Naive B cell (primary cell): Measurements from ENCODE around the gene RSPH1. TPM values are rescaled to one million over a fixed set of nuclear protein-coding genes. Genes with fewer than 3 reads are reported as not detected.

Experiments
- ATAC-seq, 2 donors: fragments of 150-1000 bp; cut with Tn5 transposase; 2 replicates each; pipeline ENCODE4 v1.10.0; 2021; ENCODE audit warnings: low read depth in 2 of 2, mild to moderate bottlenecking in 2 of 2, moderate library complexity in 2 of 2
- DNase-seq: peaks from one replicate; pipeline ENCODE4 v3.0.0; 2022
- H3K27ac Mint-ChIP-seq, 6 donors: one replicate each; pipeline ENCODE4 v1.8.0; 2020 to 2022; ENCODE audit warnings: mild to moderate bottlenecking in 6 of 6, mixed read lengths in 6 of 6, moderate library complexity in 5 of 6, inconsistent platforms in 2 of 6
- H3K27me3 Mint-ChIP-seq, 3 donors: one replicate each; pipeline ENCODE4 v1.8.0; 2021 to 2022; ENCODE audit warnings: mixed read lengths in 3 of 3, mild to moderate bottlenecking in 1 of 3
- H3K36me3 Mint-ChIP-seq, 2 donors: one replicate each; pipeline ENCODE4 v1.8.0; 2020 to 2022; ENCODE audit warnings: mixed read lengths in 2 of 2, inconsistent platforms in 1 of 2, mild to moderate bottlenecking in 1 of 2
- H3K4me1 Mint-ChIP-seq, 3 donors: one replicate each; pipeline ENCODE4 v1.8.0; 2020 to 2022; ENCODE audit warnings: mixed read lengths in 3 of 3, inconsistent platforms in 1 of 3, mild to moderate bottlenecking in 1 of 3, moderate library complexity in 1 of 3
- H3K4me3 Mint-ChIP-seq, 8 donors: one replicate each; pipeline ENCODE4 v1.8.0; 2020 to 2022; ENCODE audit warnings: mild to moderate bottlenecking in 8 of 8, mixed read lengths in 8 of 8, moderate library complexity in 8 of 8, inconsistent platforms in 2 of 8
- H3K9me3 Mint-ChIP-seq, 7 donors: one replicate each; pipeline ENCODE4 v1.8.0; 2020 to 2022; ENCODE audit warnings: mixed read lengths in 7 of 7, mild to moderate bottlenecking in 5 of 7, inconsistent platforms in 2 of 7, moderate library complexity in 1 of 7
- polyA plus RNA-seq, 6 donors: library from polyadenylated mRNA; unstranded; fragments of 300-500 nt; fragmentation: Illumina TruSeq; gene quantifications; one replicate each; pipeline ENCODE4 v1.2.3, GENCODE V29; 2021; ENCODE audit warnings: low read depth in 6 of 6

RSPH1 gene
- polyA plus RNA-seq, 6 donors from 2014 or later: not detected

- no peak for ATAC-seq
- H3K4me1 Mint-ChIP-seq: peaks cover 14 to 18% (median 14%) of the 10 kb centered on the region in 3 donors
- DNase-seq: no peak
- peaks cover 0 to 33% (median 18%) of the 10 kb centered on the region in 3 donors for H3K27me3 Mint-ChIP-seq
- no peak overlapping the region for H3K4me3 Mint-ChIP-seq
- H3K36me3 Mint-ChIP-seq: no peaks in the 10 kb centered on the region
- peak overlapping the region in 2 of 6 donors; percentile 52 to 81 for H3K27ac Mint-ChIP-seq
- H3K9me3 Mint-ChIP-seq: no peaks in the 10 kb centered on the region
These were observed 48.3 kb downstream of the RSPH1 start for GRCh38 chr21:42447732-42448131.

GRCh38 chr21:42447182-42447581 is 48.8 kb downstream of the RSPH1 start:
- no peaks in the 10 kb centered on the region for H3K36me3 Mint-ChIP-seq
- peaks cover 14 to 18% (median 14%) of the 10 kb centered on the region in 3 donors for H3K4me1 Mint-ChIP-seq
- ATAC-seq (no peak), DNase-seq (no peak)
- H3K4me3 Mint-ChIP-seq: no peak overlapping the region
- H3K9me3 Mint-ChIP-seq: no peaks in the 10 kb centered on the region
- H3K27me3 Mint-ChIP-seq: peaks cover 0 to 35% (median 23%) of the 10 kb centered on the region in 3 donors
- no peak overlapping the region for H3K27ac Mint-ChIP-seq

DNA sequence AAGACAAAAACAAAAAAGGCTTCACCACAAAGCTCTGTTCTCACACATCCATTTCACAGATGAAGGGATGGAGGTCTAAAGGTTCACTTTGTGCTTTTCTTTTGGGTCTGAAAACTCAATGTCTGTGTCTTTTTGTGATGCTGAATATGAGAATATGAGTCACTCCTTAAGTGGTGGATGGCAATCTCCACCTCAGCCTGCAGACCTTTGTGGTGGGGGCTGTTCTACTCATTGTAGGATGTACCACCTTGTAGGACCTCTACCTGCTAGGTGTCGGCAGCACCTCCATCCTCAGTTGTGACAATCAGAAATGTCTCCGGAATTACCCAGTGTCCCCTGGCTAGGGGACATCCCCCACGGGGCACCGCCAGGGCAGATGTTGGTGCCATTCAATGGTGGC is 49.5 kb downstream of the RSPH1 start:
- no peak overlapping the region for H3K27ac Mint-ChIP-seq
- no peaks in the 10 kb centered on the region for H3K36me3 Mint-ChIP-seq

GRCh38 chr21:42445311-42445710 is 50.7 kb downstream of the RSPH1 start:
- peaks cover 0 to 45% (median 24%) of the 10 kb centered on the region in 3 donors for H3K27me3 Mint-ChIP-seq
- no peak for DNase-seq
- H3K9me3 Mint-ChIP-seq: no peaks in the 10 kb centered on the region
- H3K27ac Mint-ChIP-seq: no peak overlapping the region
- H3K36me3 Mint-ChIP-seq: no peaks in the 10 kb centered on the region
- H3K4me1 Mint-ChIP-seq: peaks cover 14 to 18% (median 14%) of the 10 kb centered on the region in 3 donors
- H3K4me3 Mint-ChIP-seq: no peak overlapping the region
- ATAC-seq: no peak

More for the DNA sequence above, 49.5 kb downstream of the RSPH1 start:
- H3K27me3 Mint-ChIP-seq: peaks cover 0 to 37% (median 24%) of the 10 kb centered on the region in 3 donors
- no peak overlapping the region for H3K4me3 Mint-ChIP-seq
- H3K9me3 Mint-ChIP-seq: no peaks in the 10 kb centered on the region
- no peak for DNase-seq
- H3K4me1 Mint-ChIP-seq: peaks cover 14 to 18% (median 14%) of the 10 kb centered on the region in 3 donors
- no peak for ATAC-seq

DNA sequence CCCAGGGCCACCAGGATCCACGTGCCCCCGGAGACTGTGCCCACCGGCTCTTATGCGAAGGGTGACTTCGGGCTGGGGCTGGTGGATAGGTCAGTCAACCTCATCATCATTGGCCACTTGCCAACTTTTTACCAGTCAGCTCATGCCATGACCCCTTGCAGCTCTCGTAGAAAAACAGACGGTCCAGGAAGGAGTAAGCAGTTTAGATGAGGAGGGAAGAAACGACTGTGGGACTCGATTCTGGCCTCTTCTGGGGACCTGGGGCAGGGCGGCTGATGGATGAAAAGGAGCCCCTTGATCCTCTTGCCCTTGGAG is 51.3 kb downstream of the RSPH1 start:
- Mint-ChIP-seq H3K4me3 (no peak overlapping the region), H3K4me1 (peaks cover 8 to 12% (median 11%) of the 10 kb centered on the region in 3 donors), H3K27me3 (peaks cover 0 to 48% (median 29%) of the 10 kb centered on the region in 3 donors), H3K27ac (no peak overlapping the region), H3K36me3 (no peaks in the 10 kb centered on the region), H3K9me3 (peaks cover 0 to under 1% (median 0%) of the 10 kb centered on the region in 7 donors)
- DNase-seq (no peak), ATAC-seq (no peak)

DNA sequence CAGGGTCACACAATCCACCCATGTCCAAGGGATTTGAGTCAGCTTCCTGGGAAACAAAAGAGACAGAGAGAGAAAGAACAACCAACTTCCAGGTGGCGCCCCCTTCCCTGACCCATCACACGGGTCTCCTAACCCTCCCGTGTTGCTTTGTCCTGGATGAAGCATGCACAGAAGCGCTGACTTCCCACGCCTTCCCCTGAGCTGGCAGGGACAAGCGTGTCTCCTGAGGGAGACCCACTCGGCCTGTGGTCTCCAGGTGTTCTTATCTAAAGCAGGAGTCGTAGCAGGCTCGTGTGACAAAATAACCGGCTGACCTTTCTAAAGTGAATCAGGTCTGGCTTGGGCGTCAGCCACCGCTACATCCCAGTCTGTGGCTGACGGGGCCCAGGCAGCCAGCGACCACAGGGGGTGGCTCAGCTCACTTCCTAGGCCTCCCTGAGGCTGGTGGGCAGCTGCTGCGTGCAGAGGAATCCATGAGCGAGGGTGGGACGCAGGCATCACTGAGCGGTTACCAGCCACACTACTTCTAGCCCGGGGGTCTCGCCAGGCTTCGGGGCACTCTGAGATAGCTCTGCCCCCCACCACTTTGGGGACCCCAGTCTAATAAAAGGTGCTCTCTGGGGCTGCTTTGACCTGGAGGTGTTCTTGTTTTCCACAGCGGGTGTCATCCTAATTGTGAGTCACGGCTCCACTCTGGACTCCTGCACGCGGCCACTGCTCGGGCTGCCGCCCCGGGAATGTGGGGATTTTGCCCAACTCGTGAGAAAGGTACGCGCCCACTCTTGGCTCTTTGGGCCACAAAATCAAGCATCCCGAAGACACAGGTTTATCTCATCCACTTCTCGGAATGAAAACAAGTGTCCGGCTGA is 51.9 kb downstream of the RSPH1 start:
- Mint-ChIP-seq H3K27ac (no peak overlapping the region), H3K4me3 (no peak overlapping the region), H3K9me3 (peaks cover 0 to 2% (median 0%) of the 10 kb centered on the region in 7 donors), H3K4me1 (peaks cover 7 to 17% (median 11%) of the 10 kb centered on the region in 3 donors), H3K36me3 (no peaks in the 10 kb centered on the region), H3K27me3 (peaks cover 3 to 54% (median 35%) of the 10 kb centered on the region in 3 donors)
- ATAC-seq (no peak), DNase-seq (no peak)

DNA sequence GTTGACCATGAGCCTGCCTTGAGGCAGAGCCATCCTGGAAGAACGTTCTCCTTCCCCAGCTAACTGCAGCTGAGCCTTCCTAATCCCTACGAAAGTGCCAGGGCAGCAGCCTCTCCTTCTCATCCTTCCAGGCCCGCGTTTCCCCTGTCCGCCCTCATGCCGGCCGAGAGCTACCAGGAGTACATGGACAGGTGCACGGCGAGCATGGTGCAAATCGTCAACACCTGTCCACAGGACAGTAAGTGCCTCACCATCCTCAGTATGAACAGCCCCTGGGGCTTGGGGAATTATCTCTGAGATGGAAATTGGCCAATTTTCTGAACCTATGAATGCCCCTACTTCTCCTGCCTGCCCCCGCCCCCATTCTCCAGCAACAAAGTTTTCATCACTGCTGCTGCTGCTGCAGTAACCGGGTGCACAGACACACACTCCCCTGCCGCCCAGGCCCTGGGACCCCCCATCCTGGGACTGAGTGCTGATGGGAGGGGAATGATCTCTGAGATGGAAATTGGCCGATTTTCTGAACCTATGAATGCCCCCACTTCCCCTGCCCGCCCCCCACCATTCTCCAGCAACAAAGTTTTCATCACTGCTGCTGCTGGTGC is 52.7 kb downstream of the RSPH1 start:
- DNase-seq: no peak
- ATAC-seq: no peak
- Mint-ChIP-seq H3K4me3 (no peak overlapping the region), H3K36me3 (no peaks in the 10 kb centered on the region), H3K9me3 (peaks cover 0 to 2% (median 0%) of the 10 kb centered on the region in 7 donors), H3K27ac (no peak overlapping the region), H3K4me1 (peaks cover 7 to 19% (median 11%) of the 10 kb centered on the region in 3 donors), H3K27me3 (peaks cover 6 to 62% (median 40%) of the 10 kb centered on the region in 3 donors)

GRCh38 chr21:42441963-42442362 is 54.1 kb downstream of the RSPH1 start:
- Mint-ChIP-seq H3K4me3 (no peak overlapping the region), H3K36me3 (no peaks in the 10 kb centered on the region), H3K27ac (no peak overlapping the region), H3K9me3 (peaks cover 0 to 4% (median 2%) of the 10 kb centered on the region in 7 donors), H3K4me1 (peaks cover 7 to 20% (median 11%) of the 10 kb centered on the region in 3 donors), H3K27me3 (peaks cover 9 to 75% (median 46%) of the 10 kb centered on the region in 3 donors)
- no peak for ATAC-seq
- DNase-seq: no peak

DNA sequence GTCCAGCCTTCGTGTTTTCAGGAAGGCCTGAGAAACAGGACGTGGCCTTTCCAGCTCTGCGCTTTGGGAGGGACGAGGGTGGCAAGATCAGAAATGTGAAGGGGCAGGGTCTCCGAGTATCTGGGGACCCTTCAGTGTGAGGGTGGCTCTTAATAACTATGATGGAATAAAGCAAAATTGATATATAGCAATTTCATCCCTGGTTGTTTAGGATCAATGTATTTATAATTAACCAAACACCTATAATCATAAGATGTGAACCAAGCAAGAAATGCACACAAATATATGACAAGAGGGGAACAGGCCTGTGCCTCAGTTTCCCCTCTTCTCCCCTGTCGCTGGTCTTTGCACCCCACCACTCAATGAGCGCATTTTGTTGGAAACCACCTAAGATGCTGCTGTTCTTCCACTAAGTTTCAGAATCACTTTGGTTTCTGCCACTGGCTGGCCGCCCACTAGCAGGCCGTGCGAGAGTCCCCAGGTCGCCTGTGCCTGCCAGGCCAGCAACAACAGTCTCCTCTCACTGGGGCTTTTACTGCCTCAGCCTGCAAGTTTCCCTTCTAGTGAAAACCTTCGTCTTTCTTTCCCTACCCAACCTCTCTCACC is 55.7 kb downstream of the RSPH1 start:
- no peak overlapping the region for H3K27ac Mint-ChIP-seq
- H3K27me3 Mint-ChIP-seq: peaks cover 14 to 64% (median 39%) of the 10 kb centered on the region in 3 donors
- peaks cover 0 to 11% (median 0%) of the 10 kb centered on the region in 3 donors for H3K4me1 Mint-ChIP-seq
- DNase-seq (no peak), ATAC-seq (no peak)
- H3K36me3 Mint-ChIP-seq: no peaks in the 10 kb centered on the region
- H3K4me3 Mint-ChIP-seq: no peak overlapping the region
- peaks cover 0 to 6% (median 2%) of the 10 kb centered on the region in 7 donors for H3K9me3 Mint-ChIP-seq

DNA sequence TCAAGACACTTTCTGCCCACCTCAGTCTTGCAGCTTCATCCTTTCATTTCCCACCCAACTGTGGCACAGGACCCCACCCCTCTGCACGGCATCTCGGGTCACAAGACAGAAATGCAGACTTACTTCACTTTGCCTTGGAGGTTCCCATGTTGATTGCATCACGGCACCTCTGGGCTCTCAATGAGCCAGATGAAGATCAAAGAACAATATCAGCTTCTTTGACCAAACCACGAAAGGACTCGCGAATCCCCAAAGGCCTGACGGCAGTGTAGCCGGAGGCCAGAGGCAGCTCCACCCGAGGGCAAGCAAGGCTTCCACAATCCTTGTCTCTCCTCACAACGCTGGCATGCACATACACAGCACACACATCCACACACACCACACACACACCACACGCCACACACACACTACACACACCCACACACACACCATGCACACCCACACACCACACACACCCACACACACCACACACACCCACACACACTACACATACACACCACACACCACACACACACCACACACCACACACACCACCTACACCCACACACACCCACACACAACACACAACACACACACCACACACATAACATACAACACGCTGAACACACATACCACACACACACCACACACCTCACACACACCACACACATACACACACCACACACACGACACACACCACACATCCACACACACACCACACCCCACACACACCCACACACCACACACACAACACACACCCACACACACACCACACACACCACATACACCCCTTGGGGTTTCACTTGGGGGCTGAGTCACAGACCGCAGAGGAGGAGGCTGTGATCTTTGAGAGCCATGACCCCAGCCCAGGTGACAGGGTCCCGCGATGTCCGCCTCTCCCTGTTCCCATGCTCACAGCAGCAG is 56.5 kb downstream of the RSPH1 start:
- H3K4me1 Mint-ChIP-seq: peaks cover 0 to 11% (median 0%) of the 10 kb centered on the region in 3 donors
- peak overlapping the region in 1 of 6 donors; percentile 42 for H3K27ac Mint-ChIP-seq
- no peak for DNase-seq
- H3K4me3 Mint-ChIP-seq: peak overlapping the region in 1 of 8 donors; percentile 53
- peaks cover 18 to 72% (median 43%) of the 10 kb centered on the region in 3 donors for H3K27me3 Mint-ChIP-seq
- no peak for ATAC-seq
- no peaks in the 10 kb centered on the region for H3K36me3 Mint-ChIP-seq
- peaks cover 0 to 6% (median 4%) of the 10 kb centered on the region in 7 donors for H3K9me3 Mint-ChIP-seq

DNA sequence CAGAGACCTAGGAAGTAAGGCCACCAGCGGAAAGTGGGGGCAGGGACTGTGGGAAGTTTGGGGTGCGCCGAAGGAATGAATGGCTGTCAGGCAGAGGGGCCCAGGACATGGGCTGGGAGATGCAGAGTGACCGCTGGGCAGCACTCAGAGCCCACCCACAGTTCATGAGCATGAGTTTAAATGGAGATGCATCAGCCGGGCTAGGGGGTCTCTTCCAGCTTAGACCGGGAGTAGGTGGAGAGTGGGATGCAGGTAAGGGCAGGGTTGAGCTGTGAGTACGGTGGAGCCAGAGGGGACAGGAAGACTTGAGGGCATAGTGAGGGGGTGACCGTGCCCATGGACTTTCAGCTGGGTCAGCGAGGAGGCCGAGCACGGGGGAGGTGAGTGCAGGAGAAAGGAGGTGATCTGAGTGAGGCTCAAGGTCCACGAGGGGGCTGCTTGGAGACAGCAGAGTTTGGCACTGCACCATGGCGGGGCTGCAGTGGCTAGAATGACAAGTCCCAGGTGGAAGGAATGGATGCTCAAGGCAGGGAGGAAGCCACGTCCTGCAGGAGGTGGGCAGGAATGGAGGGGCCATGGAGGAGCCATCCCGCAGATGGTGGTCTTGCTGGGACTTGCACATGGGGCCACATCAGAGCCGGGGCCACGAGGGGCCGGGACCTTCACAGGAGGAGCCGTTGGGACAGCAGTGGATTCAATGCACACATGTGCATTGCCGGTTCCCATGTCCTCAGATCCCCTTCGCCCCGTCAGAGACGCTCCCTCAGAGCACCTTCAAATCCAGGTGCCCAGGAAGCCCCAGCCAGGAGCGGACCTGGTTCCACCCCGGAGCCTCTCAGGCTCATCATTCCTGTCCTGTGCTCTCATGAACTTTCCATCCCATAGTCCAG is 57.5 kb downstream of the RSPH1 start:
- Mint-ChIP-seq H3K4me3 (peak overlapping the region in 1 of 8 donors; percentile 80), H3K9me3 (peaks cover under 1 to 6% (median 4%) of the 10 kb centered on the region in 7 donors), H3K27ac (no peak overlapping the region), H3K4me1 (peaks cover 0 to 11% (median 0%) of the 10 kb centered on the region in 3 donors), H3K27me3 (peaks cover 19 to 72% (median 53%) of the 10 kb centered on the region in 3 donors), H3K36me3 (no peaks in the 10 kb centered on the region)
- no peak for DNase-seq
- no peak for ATAC-seq

DNA sequence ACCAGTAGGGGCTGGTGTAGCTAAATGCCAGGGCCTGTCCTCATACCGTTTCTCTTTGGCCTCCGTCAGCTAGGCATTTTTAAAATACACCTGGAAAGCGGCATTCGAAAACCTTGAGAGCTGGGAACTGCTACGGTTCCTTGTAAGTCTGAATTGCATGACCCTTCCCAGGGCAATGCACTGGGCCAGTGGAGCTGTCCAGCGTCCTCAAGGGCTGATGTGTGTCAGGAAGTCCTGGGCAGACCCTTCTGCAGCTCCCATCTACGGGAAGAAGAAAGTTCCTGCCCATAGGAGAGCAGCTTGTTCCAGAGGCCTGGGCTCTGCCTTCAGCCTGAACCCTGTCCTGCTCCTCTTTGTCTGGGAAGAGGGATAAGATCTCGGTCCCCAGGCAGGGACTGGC is 58.2 kb downstream of the RSPH1 start:
- H3K9me3 Mint-ChIP-seq: peaks cover 4 to 14% (median 8%) of the 10 kb centered on the region in 7 donors
- ATAC-seq (no peak), DNase-seq (no peak)
- peaks cover 21 to 72% (median 60%) of the 10 kb centered on the region in 3 donors for H3K27me3 Mint-ChIP-seq
- peaks cover 2 to 6% of the 10 kb centered on the region in 2 donors for H3K36me3 Mint-ChIP-seq
- H3K4me1 Mint-ChIP-seq: peaks cover 0 to 11% (median 0%) of the 10 kb centered on the region in 3 donors
- H3K27ac Mint-ChIP-seq: no peak overlapping the region
- no peak overlapping the region for H3K4me3 Mint-ChIP-seq
